ENCODE measurements around the gene PLCB3.

DNA sequence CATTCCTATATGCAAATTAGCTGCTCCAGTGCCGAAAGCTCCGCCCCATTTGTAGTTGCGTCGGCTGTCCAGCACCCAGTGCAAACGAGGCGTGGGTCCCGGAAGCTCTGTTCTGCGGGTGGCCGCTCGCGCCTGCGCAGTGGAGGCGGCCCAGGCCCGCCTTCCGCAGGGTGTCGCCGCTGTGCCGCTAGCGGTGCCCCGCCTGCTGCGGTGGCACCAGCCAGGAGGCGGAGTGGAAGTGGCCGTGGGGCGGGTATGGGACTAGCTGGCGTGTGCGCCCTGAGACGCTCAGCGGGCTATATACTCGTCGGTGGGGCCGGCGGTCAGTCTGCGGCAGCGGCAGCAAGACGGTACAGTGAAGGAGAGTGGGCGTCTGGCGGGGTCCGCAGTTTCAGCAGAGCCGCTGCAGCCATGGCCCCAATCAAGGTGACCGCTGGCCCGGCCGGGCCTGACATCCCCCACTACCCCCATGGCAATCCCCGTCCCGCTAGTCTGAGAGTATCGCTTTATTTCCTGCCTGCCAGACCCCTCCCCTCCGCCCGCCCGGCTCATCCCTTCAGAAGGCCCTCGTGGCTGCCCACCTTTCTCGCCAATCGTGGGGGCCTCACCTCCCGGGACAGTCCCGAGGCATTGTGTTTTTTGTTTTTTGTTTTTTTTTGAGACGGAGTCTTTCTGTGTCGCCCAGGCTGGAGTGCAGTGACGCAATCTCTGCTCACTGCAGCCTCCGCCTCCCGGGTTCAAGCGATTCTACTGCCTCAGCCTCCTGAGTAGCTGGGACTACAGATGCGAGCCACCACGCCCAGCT, 66.8 kb downstream of the PLCB3 start, which contains the start of gene PRDX5:
- TF ChIP-seq, protein P1, sequence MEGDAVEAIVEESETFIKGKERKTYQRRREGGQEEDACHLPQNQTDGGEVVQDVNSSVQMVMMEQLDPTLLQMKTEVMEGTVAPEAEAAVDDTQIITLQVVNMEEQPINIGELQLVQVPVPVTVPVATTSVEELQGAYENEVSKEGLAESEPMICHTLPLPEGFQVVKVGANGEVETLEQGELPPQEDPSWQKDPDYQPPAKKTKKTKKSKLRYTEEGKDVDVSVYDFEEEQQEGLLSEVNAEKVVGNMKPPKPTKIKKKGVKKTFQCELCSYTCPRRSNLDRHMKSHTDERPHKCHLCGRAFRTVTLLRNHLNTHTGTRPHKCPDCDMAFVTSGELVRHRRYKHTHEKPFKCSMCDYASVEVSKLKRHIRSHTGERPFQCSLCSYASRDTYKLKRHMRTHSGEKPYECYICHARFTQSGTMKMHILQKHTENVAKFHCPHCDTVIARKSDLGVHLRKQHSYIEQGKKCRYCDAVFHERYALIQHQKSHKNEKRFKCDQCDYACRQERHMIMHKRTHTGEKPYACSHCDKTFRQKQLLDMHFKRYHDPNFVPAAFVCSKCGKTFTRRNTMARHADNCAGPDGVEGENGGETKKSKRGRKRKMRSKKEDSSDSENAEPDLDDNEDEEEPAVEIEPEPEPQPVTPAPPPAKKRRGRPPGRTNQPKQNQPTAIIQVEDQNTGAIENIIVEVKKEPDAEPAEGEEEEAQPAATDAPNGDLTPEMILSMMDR (conservative IDR thresholded peaks at IDR 0.05; ENCODE audit: low read depth, low read length): peak; percentile 60
- TF ChIP-seq EZH2 (IDR thresholded peaks at IDR 0.05; ENCODE audit: low read length, unreplicated experiment) (no peak), EZH2phosphoT487 (IDR thresholded peaks at IDR 0.05; ENCODE audit: borderline replicate concordance, low read length) (no peak)
